Measurements from ENCODE around the gene ALS2CL.
A peak's percentile ranks its signal among the peaks of the same experiment; 100 is the strongest.

The ALS2CL gene

DNA sequence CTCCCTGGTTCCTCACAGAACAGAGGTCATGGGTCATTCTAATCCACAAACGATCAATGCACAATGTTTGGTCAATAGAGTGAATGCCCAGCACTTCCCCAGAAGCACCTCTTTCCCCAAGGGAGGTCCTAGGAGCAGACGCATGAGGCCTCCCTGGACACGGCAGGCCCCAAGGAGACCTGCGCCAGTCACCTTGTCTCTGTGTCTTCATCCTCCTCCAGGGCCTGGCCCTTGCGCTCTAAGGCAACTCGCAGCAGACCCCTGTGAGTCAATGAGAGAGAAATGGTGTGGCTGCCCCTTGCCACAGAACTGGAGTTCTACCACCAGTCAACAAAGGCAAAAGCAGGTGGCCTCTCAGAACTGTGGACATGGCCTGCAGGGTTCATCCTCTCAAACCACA is 18.1 kb downstream of the ALS2CL start:
- no peak overlapping the region for H4K91ac ChIP-seq (ENCODE audit: low read depth, low read length, poor library complexity)
- H3K4me3 ChIP-seq (ENCODE audit: low read length in 2 of 2): no peak overlapping the region
- no peak overlapping the region for H3K23ac ChIP-seq (ENCODE audit: low read depth, low read length, poor library complexity)
- no peaks in the 10 kb centered on the region for H3K27me3 ChIP-seq (ENCODE audit: control insufficient read depth in 3 of 3, insufficient read depth in 3 of 3, low read depth in 1 of 3, low read length in 3 of 3)
- H4K8ac ChIP-seq (ENCODE audit: low read depth, low read length): no peak overlapping the region
- no peak overlapping the region for H3K9ac ChIP-seq (ENCODE audit: low read depth, low read length, poor library complexity)
- H3K4me2 ChIP-seq (ENCODE audit: insufficient read depth, low read length, poor library complexity, severe bottlenecking): no peak overlapping the region
- H2AFZ ChIP-seq (ENCODE audit: low read length): no peak overlapping the region
- no peak for DNase-seq (ENCODE audit: low spot score)
- no peak overlapping the region for H3K27ac ChIP-seq (replicated peaks; ENCODE audit: low read length)
- peak overlapping the region; percentile 3 for H2AK5ac ChIP-seq (ENCODE audit: low read depth, low read length)
- H3K36me3 ChIP-seq (replicated peaks in 1 of 2; ENCODE audit: control insufficient read depth in 2 of 2, insufficient read depth in 2 of 2, low read length in 2 of 2): no peaks in the 10 kb centered on the region
- H3K18ac ChIP-seq (ENCODE audit: low read length): no peak overlapping the region
- peaks cover 0 to 14% of the 10 kb centered on the region in 2 donors for H3K4me1 ChIP-seq (ENCODE audit: control insufficient read depth in 2 of 2, insufficient read depth in 1 of 2, low read depth in 1 of 2, low read length in 2 of 2)
- no peak overlapping the region for H3K14ac ChIP-seq (ENCODE audit: low read length)
- no peak overlapping the region for H2BK12ac ChIP-seq (ENCODE audit: low read length)
- H3K9me3 ChIP-seq (replicated peaks in 1 of 2; ENCODE audit: control insufficient read depth in 2 of 2, insufficient read depth in 1 of 2, low read depth in 1 of 2, low read length in 2 of 2): no peaks in the 10 kb centered on the region
- WGBS, 2 donors (ENCODE audit: extremely low coverage in 2 of 2, insufficient read length in 2 of 2, insufficient replicate concordance in 1 of 2): no CpG with 5 or more reads among the region's 6 CpGs
- H3K79me1 ChIP-seq (ENCODE audit: low read depth, low read length): peaks cover 2% of the 10 kb centered on the region
- no peak overlapping the region for H3K4ac ChIP-seq (ENCODE audit: low read length)
- H2BK15ac ChIP-seq (ENCODE audit: low read length): no peak overlapping the region
- H2BK5ac ChIP-seq (ENCODE audit: low read length): no peak overlapping the region
- no peak overlapping the region for H2BK120ac ChIP-seq (ENCODE audit: low read depth, low read length)

DNA sequence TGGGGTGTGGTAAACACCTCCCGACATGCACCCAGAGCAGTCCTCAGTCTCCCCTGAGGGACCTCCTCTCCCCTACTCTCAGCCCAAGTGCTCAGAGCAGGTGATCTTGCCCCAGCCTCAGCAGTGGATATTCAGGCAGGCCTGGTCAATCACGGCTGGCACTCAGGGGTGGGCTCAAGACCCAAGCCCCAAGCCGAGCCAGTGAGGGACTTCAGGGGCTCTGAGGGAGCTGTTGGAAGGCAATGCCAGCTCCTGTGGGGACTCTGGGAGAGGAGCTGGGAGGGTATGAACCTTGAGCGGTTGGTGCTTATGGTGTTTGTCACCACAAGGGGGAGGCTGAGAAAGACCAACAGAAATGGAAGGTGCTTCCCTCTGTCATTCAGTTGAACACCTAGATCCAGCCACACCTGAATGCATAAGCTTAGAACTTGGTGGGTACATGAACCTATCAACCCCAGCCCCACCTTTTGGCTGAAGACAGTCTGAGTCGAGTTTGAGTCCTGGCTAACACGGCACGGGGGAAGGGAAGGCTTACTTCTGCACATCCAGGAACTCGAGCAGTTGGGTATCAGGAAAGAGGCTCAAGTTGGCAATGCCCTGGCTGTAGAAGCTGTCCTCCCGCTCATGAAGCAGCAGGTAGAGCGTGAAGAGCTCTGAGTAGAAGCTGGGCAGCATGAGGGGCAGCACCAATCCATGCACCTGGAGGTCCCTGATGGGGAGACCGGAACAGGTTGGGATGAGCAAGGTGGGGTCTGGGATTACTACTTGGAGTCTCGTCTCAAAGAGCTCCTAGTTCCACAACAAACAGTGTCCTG is 19.2 kb downstream of the ALS2CL start:
- Histone ChIP-seq H2BK12ac (ENCODE audit: low read length) (no peak overlapping the region), H2BK120ac (ENCODE audit: low read depth, low read length) (no peak overlapping the region), H2AFZ (ENCODE audit: low read length) (no peak overlapping the region), H3K9me3 (replicated peaks in 1 of 2; ENCODE audit: control insufficient read depth in 2 of 2, insufficient read depth in 1 of 2, low read depth in 1 of 2, low read length in 2 of 2) (no peaks in the 10 kb centered on the region), H4K91ac (ENCODE audit: low read depth, low read length, poor library complexity) (no peak overlapping the region), H3K4me2 (ENCODE audit: insufficient read depth, low read length, poor library complexity, severe bottlenecking) (no peak overlapping the region), H3K14ac (ENCODE audit: low read length) (no peak overlapping the region), H3K9ac (ENCODE audit: low read depth, low read length, poor library complexity) (no peak overlapping the region), H3K4ac (ENCODE audit: low read length) (peak overlapping the region; percentile 69), H3K4me3 (ENCODE audit: low read length in 2 of 2) (no peak overlapping the region), H3K27ac (replicated peaks; ENCODE audit: low read length) (no peak overlapping the region), H2BK5ac (ENCODE audit: low read length) (no peak overlapping the region), H4K8ac (ENCODE audit: low read depth, low read length) (peak overlapping the region; percentile 45), H3K23ac (ENCODE audit: low read depth, low read length, poor library complexity) (peak overlapping the region; percentile 40), H2AK5ac (ENCODE audit: low read depth, low read length) (peak overlapping the region; percentile 73), H2BK15ac (ENCODE audit: low read length) (peak overlapping the region; percentile 25), H3K36me3 (replicated peaks in 1 of 2; ENCODE audit: control insufficient read depth in 2 of 2, insufficient read depth in 2 of 2, low read length in 2 of 2) (no peaks in the 10 kb centered on the region), H3K4me1 (ENCODE audit: control insufficient read depth in 2 of 2, insufficient read depth in 1 of 2, low read depth in 1 of 2, low read length in 2 of 2) (peaks cover 0 to 14% of the 10 kb centered on the region in 2 donors), H3K18ac (ENCODE audit: low read length) (peak overlapping the region; percentile 40), H3K79me1 (ENCODE audit: low read depth, low read length) (peaks cover 2% of the 10 kb centered on the region), H3K27me3 (ENCODE audit: control insufficient read depth in 3 of 3, insufficient read depth in 3 of 3, low read depth in 1 of 3, low read length in 3 of 3) (no peaks in the 10 kb centered on the region)
- DNase-seq (ENCODE audit: low spot score): no peak
- no CpG with 5 or more reads among the region's 12 CpGs for WGBS, 2 donors (ENCODE audit: extremely low coverage in 2 of 2, insufficient read length in 2 of 2, insufficient replicate concordance in 1 of 2)

DNA sequence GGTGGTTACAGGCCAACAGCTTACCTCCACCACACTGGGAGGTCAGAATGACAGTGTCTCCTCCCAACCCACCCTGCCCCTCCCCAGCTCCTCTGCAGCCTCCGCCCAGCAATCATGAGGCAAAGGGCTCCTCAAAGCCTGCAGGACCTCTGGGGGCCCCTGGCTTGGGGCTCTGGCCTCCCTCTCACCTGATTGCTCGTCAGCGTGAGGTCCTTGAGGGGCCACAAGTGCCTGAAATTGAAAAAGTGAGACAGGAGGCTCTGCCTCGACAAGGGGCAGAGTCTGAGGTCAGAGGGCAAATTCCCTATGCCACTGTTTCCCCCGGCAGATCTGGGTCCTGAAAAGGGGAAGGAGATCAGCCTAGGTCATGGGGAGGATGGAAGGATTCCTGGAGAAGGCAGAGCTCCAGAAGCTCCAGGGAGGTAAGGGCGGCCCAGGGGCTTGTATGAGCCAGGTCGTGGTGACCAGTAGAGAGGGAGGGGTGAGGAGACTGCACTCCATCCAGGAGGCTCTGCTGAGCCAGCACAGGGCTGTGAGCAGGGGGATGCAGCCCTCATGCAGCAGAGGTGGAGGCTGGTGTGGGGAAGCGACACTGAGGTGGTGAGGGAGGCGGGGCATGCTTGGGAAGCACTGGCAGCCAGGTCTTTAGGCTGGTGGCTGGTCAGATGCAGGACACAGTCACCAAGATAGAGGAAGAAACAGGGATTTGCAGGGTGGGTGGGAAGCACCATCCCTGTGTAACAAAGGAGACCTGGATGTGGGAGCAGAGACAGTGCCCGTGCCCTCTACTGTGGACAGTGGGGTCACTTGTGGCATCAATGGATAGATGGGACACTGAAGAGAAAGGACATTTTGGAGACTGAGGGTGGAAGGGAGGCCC is 20.1 kb downstream of the ALS2CL start:
- no peak overlapping the region for H3K4me3 ChIP-seq (ENCODE audit: low read length in 2 of 2)
- no peak overlapping the region for H2AFZ ChIP-seq (ENCODE audit: low read length)
- peak overlapping the region; percentile 73 for H2AK5ac ChIP-seq (ENCODE audit: low read depth, low read length)
- peak overlapping the region; percentile 69 for H3K4ac ChIP-seq (ENCODE audit: low read length)
- H3K4me1 ChIP-seq (ENCODE audit: control insufficient read depth in 2 of 2, insufficient read depth in 1 of 2, low read depth in 1 of 2, low read length in 2 of 2): peaks cover 0 to 14% of the 10 kb centered on the region in 2 donors
- H3K27me3 ChIP-seq (ENCODE audit: control insufficient read depth in 3 of 3, insufficient read depth in 3 of 3, low read depth in 1 of 3, low read length in 3 of 3): no peaks in the 10 kb centered on the region
- peak overlapping the region; percentile 25 for H2BK15ac ChIP-seq (ENCODE audit: low read length)
- H3K4me2 ChIP-seq (ENCODE audit: insufficient read depth, low read length, poor library complexity, severe bottlenecking): no peak overlapping the region
- DNase-seq (ENCODE audit: low spot score): no peak
- peak overlapping the region; percentile 40 for H3K23ac ChIP-seq (ENCODE audit: low read depth, low read length, poor library complexity)
- WGBS, 2 donors (ENCODE audit: extremely low coverage in 2 of 2, insufficient read length in 2 of 2, insufficient replicate concordance in 1 of 2): no CpG with 5 or more reads among the region's 10 CpGs
- peak overlapping the region; percentile 45 for H4K8ac ChIP-seq (ENCODE audit: low read depth, low read length)
- peaks cover 2% of the 10 kb centered on the region for H3K79me1 ChIP-seq (ENCODE audit: low read depth, low read length)
- H3K18ac ChIP-seq (ENCODE audit: low read length): peak overlapping the region; percentile 86
- no peak overlapping the region for H3K27ac ChIP-seq (replicated peaks; ENCODE audit: low read length)
- no peak overlapping the region for H2BK12ac ChIP-seq (ENCODE audit: low read length)
- peak overlapping the region; percentile 73 for H3K9ac ChIP-seq (ENCODE audit: low read depth, low read length, poor library complexity)
- no peaks in the 10 kb centered on the region for H3K36me3 ChIP-seq (replicated peaks in 1 of 2; ENCODE audit: control insufficient read depth in 2 of 2, insufficient read depth in 2 of 2, low read length in 2 of 2)
- no peaks in the 10 kb centered on the region for H3K9me3 ChIP-seq (replicated peaks in 1 of 2; ENCODE audit: control insufficient read depth in 2 of 2, insufficient read depth in 1 of 2, low read depth in 1 of 2, low read length in 2 of 2)
- H2BK5ac ChIP-seq (ENCODE audit: low read length): peak overlapping the region; percentile 63
- H2BK120ac ChIP-seq (ENCODE audit: low read depth, low read length): no peak overlapping the region
- peak overlapping the region; percentile 73 for H4K91ac ChIP-seq (ENCODE audit: low read depth, low read length, poor library complexity)
- peak overlapping the region; percentile 50 for H3K14ac ChIP-seq (ENCODE audit: low read length)

DNA sequence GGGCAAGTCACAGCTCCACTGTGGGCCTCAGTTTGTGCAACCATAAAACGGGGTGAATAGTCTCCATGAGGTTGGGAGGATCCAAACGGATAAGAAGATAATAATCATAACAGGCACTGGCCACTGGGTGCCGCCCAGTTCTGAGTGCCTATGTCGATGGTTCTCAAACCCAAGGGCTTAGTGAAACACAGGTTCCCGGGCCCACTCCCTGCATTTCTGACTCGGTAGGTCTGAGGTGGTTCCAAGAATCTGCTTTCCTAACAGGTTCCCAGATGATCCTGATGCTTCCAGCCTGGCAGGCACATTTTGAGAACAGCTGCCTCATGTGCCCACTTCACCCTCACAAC is 21.2 kb downstream of the ALS2CL start:
- Histone ChIP-seq H3K14ac (ENCODE audit: low read length) (peak overlapping the region; percentile 25), H3K27ac (replicated peaks; ENCODE audit: low read length) (no peak overlapping the region), H3K23ac (ENCODE audit: low read depth, low read length, poor library complexity) (no peak overlapping the region), H2BK5ac (ENCODE audit: low read length) (no peak overlapping the region), H3K4me2 (ENCODE audit: insufficient read depth, low read length, poor library complexity, severe bottlenecking) (no peak overlapping the region), H3K4ac (ENCODE audit: low read length) (no peak overlapping the region), H3K4me1 (ENCODE audit: control insufficient read depth in 2 of 2, insufficient read depth in 1 of 2, low read depth in 1 of 2, low read length in 2 of 2) (peaks cover 0 to 10% of the 10 kb centered on the region in 2 donors), H2BK15ac (ENCODE audit: low read length) (no peak overlapping the region), H3K79me1 (ENCODE audit: low read depth, low read length) (peaks cover 2% of the 10 kb centered on the region), H2BK120ac (ENCODE audit: low read depth, low read length) (no peak overlapping the region), H3K4me3 (ENCODE audit: low read length in 2 of 2) (no peak overlapping the region), H4K8ac (ENCODE audit: low read depth, low read length) (no peak overlapping the region), H3K36me3 (replicated peaks in 1 of 2; ENCODE audit: control insufficient read depth in 2 of 2, insufficient read depth in 2 of 2, low read length in 2 of 2) (no peaks in the 10 kb centered on the region), H2AFZ (ENCODE audit: low read length) (no peak overlapping the region), H3K27me3 (ENCODE audit: control insufficient read depth in 3 of 3, insufficient read depth in 3 of 3, low read depth in 1 of 3, low read length in 3 of 3) (no peaks in the 10 kb centered on the region), H3K9ac (ENCODE audit: low read depth, low read length, poor library complexity) (no peak overlapping the region), H3K18ac (ENCODE audit: low read length) (no peak overlapping the region), H2AK5ac (ENCODE audit: low read depth, low read length) (peak overlapping the region; percentile 61), H4K91ac (ENCODE audit: low read depth, low read length, poor library complexity) (no peak overlapping the region), H3K9me3 (replicated peaks in 1 of 2; ENCODE audit: control insufficient read depth in 2 of 2, insufficient read depth in 1 of 2, low read depth in 1 of 2, low read length in 2 of 2) (no peaks in the 10 kb centered on the region), H2BK12ac (ENCODE audit: low read length) (no peak overlapping the region)
- WGBS, 2 donors (ENCODE audit: extremely low coverage in 2 of 2, insufficient read length in 2 of 2, insufficient replicate concordance in 1 of 2): no CpG with 5 or more reads among the region's 6 CpGs
- no peak for DNase-seq (ENCODE audit: low spot score)
